Activated CD8-positive, alpha-beta memory T cell treated with anti-CD3 and anti-CD28 coated beads, Interleukin-2, amount 50 U/mL, for 24 hours (primary cell): ENCODE results near the gene PDCD2L.
"Not testable (repeated sequence)": the region's sequence is repeated elsewhere in the genome, so short reads cannot be mapped to it uniquely, and the experiment has no call there.

Experiments
- DNase-seq: peaks from one replicate; pipeline ENCODE4 v3.0.0-alpha.2; 2020; ENCODE audit errors: extremely low read depth

The PDCD2L gene

DNA sequence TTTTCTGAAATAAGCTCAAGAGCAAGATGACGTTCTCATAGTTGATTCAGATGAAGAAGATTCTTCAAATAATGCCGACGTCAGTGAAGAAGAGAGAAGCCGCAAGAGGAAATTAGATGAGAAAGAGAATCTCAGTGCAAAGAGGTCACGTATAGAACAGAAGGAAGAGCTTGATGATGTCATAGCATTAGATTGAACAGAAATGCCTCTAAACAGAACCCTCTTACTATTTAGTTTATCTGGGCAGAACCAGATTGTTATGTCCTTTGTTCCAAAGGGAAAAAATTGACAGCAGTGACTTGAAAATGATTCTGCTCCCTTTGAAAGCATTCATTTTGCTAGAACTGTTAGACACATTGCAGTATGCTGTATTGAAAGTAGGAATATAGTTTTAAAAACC is 64.8 kb downstream of the PDCD2L start:
- DNase-seq = not testable (repeated sequence)

DNA sequence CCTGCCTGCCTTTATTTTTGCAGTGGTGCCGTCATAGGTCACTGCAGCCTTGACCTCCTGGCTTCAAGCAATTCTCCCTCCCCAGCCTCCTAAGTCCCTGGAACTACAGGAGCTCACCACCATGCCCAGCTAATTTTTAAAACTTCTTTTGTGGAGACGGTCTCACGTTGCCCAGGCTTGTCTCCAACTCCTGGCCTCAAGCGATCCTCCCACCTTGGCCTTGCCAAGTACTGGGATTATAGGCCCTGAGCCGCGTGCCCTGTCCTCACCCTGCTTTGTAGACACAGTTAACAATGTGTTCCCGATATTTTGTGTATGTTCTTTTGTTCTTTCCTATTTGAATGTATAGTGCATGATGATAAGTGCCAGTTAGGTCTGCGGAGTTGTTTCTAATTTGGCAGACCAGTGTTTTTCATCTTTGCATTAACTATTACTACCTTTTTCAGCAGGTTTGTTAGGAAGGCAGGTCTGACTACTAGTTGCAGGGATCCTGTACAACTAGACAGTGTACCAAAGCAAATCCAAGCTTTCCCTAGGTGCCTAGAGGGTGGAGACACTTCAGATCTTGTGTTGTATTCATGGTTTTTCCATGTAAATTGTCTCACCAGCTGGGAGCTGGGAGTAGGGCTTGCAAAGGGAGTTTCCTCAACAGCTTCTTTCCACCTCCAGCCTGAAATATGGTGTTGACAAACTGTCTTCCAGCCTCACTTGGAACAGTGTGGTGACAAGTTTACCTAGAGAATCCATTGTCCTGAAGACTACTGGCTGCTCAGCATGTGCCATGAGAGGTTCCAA is 67.9 kb downstream of the PDCD2L start:
- no peak for DNase-seq

DNA sequence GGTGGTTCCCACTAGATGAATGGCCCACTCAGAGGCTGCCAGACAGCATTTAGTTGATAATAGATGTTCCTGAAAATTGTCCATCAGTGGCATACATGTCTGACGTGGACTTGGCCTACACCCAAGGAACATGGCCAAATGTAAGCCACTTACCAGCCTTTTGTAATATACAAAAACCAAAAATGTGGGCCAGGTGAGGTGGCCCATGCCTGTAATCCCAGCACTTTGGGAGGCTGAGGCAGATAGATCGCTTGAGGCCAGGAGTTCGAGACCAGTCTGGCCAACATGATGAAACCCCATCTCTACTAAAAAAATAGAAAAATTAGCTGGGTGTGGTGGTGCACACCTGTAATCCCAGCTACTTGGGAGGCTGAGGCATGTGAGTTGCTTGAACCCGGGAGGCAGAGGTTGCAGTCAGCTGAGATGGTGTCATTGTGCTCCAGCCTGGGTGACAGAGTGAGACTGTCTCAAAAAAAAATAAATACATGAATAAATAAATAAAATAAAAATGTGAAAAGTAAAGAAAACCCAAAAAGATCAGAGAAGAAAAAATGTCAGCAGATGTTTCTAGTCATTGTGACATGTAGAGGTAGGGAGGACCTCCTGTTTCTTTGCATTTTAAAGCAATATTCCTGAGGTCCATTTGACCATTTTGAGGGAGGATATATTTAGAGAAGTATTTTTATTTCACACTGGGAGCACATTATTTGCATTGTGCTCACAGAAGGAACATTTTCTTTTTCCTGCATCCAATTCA is 70.2 kb downstream of the PDCD2L start:
- no peak for DNase-seq

DNA sequence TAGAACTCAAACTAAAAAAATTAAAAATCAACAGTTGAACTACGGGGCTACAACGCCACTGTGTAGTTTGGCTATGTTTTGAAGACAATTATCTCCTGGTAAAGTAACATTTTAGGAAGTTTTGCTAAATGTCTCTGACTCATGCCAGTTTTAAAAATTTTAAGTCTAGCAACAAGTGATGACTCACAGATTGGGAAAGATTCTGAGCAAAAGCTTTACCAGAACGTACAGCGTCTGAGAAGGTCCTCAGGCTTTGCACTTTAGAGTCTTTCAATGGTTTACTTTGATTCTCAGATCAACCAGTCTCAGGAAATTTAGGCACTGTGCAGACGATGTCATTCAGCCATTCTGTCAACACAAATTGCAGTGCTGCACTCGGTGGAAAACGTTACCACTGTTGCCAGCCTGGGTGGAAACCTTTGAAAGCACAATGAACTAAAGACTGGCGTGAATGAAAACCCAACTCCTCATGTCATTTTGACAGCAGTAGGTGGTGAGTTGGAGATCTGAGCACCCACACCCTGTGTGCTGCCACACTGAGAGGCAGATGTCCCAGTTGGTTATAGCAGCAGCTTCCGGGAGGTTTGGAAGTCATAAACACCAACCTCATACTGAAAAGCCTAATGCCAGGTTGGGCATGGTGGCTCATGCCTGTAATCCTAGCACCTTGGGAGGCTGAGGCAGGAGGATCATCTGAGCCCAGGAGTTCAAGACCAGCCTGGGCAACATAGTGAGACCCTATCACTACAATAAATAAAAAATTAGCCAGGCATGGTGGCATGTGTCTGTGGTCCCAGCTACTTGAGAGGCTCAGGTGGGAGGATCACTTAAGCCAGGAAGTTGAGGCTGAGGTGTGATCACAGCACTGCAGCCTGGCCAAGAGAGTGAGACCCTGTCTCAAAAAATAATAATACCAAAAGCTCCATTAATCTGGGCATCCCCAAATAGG is 71.1 kb downstream of the PDCD2L start:
- DNase-seq = no peak
